HepG2 (cell line): ENCODE data around the gene RPP14. TPM values are rescaled to one million over a fixed set of nuclear protein-coding genes. Genes with fewer than 3 reads are reported as not detected.

ENCODE experiments used
- CREM ChIP-seq, 2 experiments: sonication (generic) in 1 of 2; formaldehyde crosslinking in 1 of 2; IDR thresholded peaks; 2 replicates each; pipeline versions ENCODE4 v1.4.0 to v1.6.1; 2016 to 2020; ENCODE audit warnings: antibody characterized with exemption in 1 of 2, mild to moderate bottlenecking in 1 of 2, missing genetic modification reagents in 1 of 2
- HOXA7 ChIP-seq: sonication (generic); formaldehyde crosslinking; IDR thresholded peaks from 2 replicates; pipeline ENCODE4 v1.8.1; 2022; ENCODE audit warnings: mild to moderate bottlenecking, missing genetic modification reagents, moderate library complexity
- MEIS2 ChIP-seq: sonication (generic); formaldehyde crosslinking; IDR thresholded peaks from 2 replicates; pipeline ENCODE4 v1.9.0; 2021; ENCODE audit warnings: mild to moderate bottlenecking, missing genetic modification reagents
- NCOR1 ChIP-seq: fragments of 200-600 bp; sonication (generic); IDR thresholded peaks from 2 replicates; pipeline ENCODE4 v1.7.0; 2017; ENCODE audit warnings: antibody characterized with exemption, low read length, borderline replicate concordance
- PBX2 ChIP-seq: IDR thresholded peaks from 2 replicates; pipeline ENCODE4 v1.6.1; 2016; ENCODE audit warnings: control low read depth
- PHF20 ChIP-seq: sonication (generic); formaldehyde crosslinking; IDR thresholded peaks from 2 replicates; pipeline ENCODE4 v1.5.0; 2020; ENCODE audit warnings: mild to moderate bottlenecking, missing genetic modification reagents
- SMYD3 ChIP-seq: sonication (generic); formaldehyde crosslinking; IDR thresholded peaks from 2 replicates; pipeline ENCODE4 v1.8.1; 2023; ENCODE audit warnings: mild to moderate bottlenecking, missing genetic modification reagents
- SOX13 ChIP-seq, 3 experiments: fragments of 450-650 bp in 1 of 3; sonication (generic) in 1 of 3; formaldehyde crosslinking in 1 of 3; IDR thresholded peaks in 2 of 3; conservative IDR thresholded peaks in 1 of 3; 2 replicates each; pipeline versions ENCODE4 v1.5.0 to v1.6.1; 2016 to 2020; ENCODE audit warnings: antibody characterized with exemption in 1 of 3, mild to moderate bottlenecking in 1 of 3, missing compliant biosample characterization in 1 of 3, missing genetic modification reagents in 1 of 3, moderate library complexity in 1 of 3
- TAF15 ChIP-seq: fragments of 200-400 bp; formaldehyde crosslinking; IDR thresholded peaks from one replicate; pipeline ENCODE4 v1.6.1; 2018; ENCODE audit warnings: mild to moderate bottlenecking, low read depth, low read length; ENCODE audit not compliant: poor library complexity, severe bottlenecking
- ZBTB21 ChIP-seq: sonication (generic); formaldehyde crosslinking; IDR thresholded peaks from 2 replicates; pipeline ENCODE4 v1.4.0; 2020; ENCODE audit warnings: missing genetic modification reagents
- ZBTB38 ChIP-seq: sonication (generic); formaldehyde crosslinking; IDR thresholded peaks from 2 replicates; pipeline ENCODE4 v1.5.1; 2020; ENCODE audit warnings: mild to moderate bottlenecking, missing genetic modification reagents
- ZFX ChIP-seq: sonication (generic); formaldehyde crosslinking; IDR thresholded peaks from 2 replicates; pipeline ENCODE4 v1.4.0; 2020; ENCODE audit warnings: mild to moderate bottlenecking, low read depth, missing genetic modification reagents, moderate library complexity
- ZNF10 ChIP-seq: sonication (generic); formaldehyde crosslinking; IDR thresholded peaks from 2 replicates; pipeline ENCODE4 v1.4.0; 2020; ENCODE audit warnings: mild to moderate bottlenecking, low read depth, missing genetic modification reagents, borderline replicate concordance
- ZNF263 ChIP-seq: sonication (generic); formaldehyde crosslinking; IDR thresholded peaks from 2 replicates; pipeline ENCODE4 v1.4.0; 2020; ENCODE audit warnings: missing genetic modification reagents
- ZNF274 ChIP-seq: sonication (generic); formaldehyde crosslinking; IDR thresholded peaks from 2 replicates; pipeline ENCODE4 v1.5.1; 2020; ENCODE audit warnings: mild to moderate bottlenecking, missing genetic modification reagents
- ZXDC ChIP-seq: sonication (generic); formaldehyde crosslinking; IDR thresholded peaks from 2 replicates; pipeline ENCODE4 v1.5.0; 2020; ENCODE audit warnings: mild to moderate bottlenecking, missing genetic modification reagents
- polyA plus RNA-seq, 8 experiments: library from polyadenylated mRNA; depleted of rRNA in 3 of 8; stranded (reverse) in 7 of 8; unstranded in 1 of 8; fragments of >200 nt; fragmentation: Illumina TruSeq in 4 of 8; extraction: Trizol in 4 of 8; gene quantifications; 2 replicates each; pipeline versions ENCODE4 v1.2.1 to v1.2.3, GENCODE V29; 2011 to 2016; ENCODE audit warnings: low read depth in 4 of 8, missing spikeins in 1 of 8, mixed read lengths in 1 of 8; ENCODE audit not compliant: insufficient read depth in 1 of 8
- total RNA-seq, 5 experiments: library from RNA; depleted of rRNA; stranded (reverse); fragments of >200 nt; fragmentation: Illumina TruSeq; extraction: Trizol; gene quantifications; 2 replicates each; pipeline ENCODE4 v1.2.3, GENCODE V29; 2016; ENCODE audit warnings: low read depth in 1 of 5
- TF ChIP-seq, protein P1 (sequence below): sonication (generic); formaldehyde crosslinking; IDR thresholded peaks from 2 replicates; pipeline ENCODE4 v1.9.0; 2021; ENCODE audit warnings: mild to moderate bottlenecking, missing genetic modification reagents
- TF ChIP-seq, protein P2 (sequence below): sonication (generic); formaldehyde crosslinking; IDR thresholded peaks from 2 replicates; pipeline ENCODE4 v1.4.0; 2020; ENCODE audit warnings: mild to moderate bottlenecking, missing genetic modification reagents

The RPP14 gene
- total and polyA plus RNA-seq, 2 of the 13 experiments (the other 11 are each of a cell fraction or from before 2014, with no cell fraction given): 15.4 to 16.2 TPM

- TF ChIP-seq, protein P1, sequence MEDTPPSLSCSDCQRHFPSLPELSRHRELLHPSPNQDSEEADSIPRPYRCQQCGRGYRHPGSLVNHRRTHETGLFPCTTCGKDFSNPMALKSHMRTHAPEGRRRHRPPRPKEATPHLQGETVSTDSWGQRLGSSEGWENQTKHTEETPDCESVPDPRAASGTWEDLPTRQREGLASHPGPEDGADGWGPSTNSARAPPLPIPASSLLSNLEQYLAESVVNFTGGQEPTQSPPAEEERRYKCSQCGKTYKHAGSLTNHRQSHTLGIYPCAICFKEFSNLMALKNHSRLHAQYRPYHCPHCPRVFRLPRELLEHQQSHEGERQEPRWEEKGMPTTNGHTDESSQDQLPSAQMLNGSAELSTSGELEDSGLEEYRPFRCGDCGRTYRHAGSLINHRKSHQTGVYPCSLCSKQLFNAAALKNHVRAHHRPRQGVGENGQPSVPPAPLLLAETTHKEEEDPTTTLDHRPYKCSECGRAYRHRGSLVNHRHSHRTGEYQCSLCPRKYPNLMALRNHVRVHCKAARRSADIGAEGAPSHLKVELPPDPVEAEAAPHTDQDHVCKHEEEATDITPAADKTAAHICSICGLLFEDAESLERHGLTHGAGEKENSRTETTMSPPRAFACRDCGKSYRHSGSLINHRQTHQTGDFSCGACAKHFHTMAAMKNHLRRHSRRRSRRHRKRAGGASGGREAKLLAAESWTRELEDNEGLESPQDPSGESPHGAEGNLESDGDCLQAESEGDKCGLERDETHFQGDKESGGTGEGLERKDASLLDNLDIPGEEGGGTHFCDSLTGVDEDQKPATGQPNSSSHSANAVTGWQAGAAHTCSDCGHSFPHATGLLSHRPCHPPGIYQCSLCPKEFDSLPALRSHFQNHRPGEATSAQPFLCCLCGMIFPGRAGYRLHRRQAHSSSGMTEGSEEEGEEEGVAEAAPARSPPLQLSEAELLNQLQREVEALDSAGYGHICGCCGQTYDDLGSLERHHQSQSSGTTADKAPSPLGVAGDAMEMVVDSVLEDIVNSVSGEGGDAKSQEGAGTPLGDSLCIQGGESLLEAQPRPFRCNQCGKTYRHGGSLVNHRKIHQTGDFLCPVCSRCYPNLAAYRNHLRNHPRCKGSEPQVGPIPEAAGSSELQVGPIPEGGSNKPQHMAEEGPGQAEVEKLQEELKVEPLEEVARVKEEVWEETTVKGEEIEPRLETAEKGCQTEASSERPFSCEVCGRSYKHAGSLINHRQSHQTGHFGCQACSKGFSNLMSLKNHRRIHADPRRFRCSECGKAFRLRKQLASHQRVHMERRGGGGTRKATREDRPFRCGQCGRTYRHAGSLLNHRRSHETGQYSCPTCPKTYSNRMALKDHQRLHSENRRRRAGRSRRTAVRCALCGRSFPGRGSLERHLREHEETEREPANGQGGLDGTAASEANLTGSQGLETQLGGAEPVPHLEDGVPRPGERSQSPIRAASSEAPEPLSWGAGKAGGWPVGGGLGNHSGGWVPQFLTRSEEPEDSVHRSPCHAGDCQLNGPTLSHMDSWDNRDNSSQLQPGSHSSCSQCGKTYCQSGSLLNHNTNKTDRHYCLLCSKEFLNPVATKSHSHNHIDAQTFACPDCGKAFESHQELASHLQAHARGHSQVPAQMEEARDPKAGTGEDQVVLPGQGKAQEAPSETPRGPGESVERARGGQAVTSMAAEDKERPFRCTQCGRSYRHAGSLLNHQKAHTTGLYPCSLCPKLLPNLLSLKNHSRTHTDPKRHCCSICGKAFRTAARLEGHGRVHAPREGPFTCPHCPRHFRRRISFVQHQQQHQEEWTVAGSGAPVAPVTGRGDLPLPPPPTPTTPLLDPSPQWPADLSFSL (CRISPR knock-in tag): 0 out of 2 replicates have a peak, but pooled peaks have one; percentile 28
- TF ChIP-seq PHF20 (CRISPR knock-in tag): no peak
- no peak for TF ChIP-seq ZBTB21
- no peak for TF ChIP-seq MEIS2
- no peak for TF ChIP-seq PBX2 (CRISPR knock-in tag)
- TF ChIP-seq SMYD3 (CRISPR knock-in tag): no peak
- no peak for TF ChIP-seq ZNF10 (CRISPR knock-in tag)
- TF ChIP-seq ZXDC (CRISPR knock-in tag): peak; percentile 12; the same call in 1 of the 2 replicates
- no peak for TF ChIP-seq ZBTB38 (CRISPR knock-in tag)
- TF ChIP-seq ZFX: peak; percentile 25; the same call in 1 of the 2 replicates
- no peak for TF ChIP-seq ZNF274 (CRISPR knock-in tag)
- no peak for TF ChIP-seq TAF15
- TF ChIP-seq HOXA7 (CRISPR knock-in tag): no peak
- TF ChIP-seq, protein P2, sequence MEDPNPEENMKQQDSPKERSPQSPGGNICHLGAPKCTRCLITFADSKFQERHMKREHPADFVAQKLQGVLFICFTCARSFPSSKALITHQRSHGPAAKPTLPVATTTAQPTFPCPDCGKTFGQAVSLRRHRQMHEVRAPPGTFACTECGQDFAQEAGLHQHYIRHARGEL (CRISPR knock-in tag): no peak
- no peak for TF ChIP-seq CREM (IDR thresholded peaks at IDR 0.05)
- TF ChIP-seq CREM (CRISPR knock-in tag; IDR thresholded peaks at IDR 0.05): no peak
- TF ChIP-seq ZNF263: no peak
- TF ChIP-seq SOX13 (IDR thresholded peaks at IDR 0.05): no peak
- TF ChIP-seq SOX13 (CRISPR knock-in tag; conservative IDR thresholded peaks at IDR 0.05 in 1 of 2, IDR thresholded peaks at IDR 0.05 in 1 of 2): no peak
- TF ChIP-seq NCOR1: no peak
These were observed 27.4 kb downstream of the RPP14 start (continued) for GRCh38 chr3:58333206-58334012.
